ENCODE data around the gene SHB.

The SHB gene

GRCh38 chr9:38010918-38011704, 57.9 kb downstream of the SHB start:
- no peak overlapping the region for H3K4me3 ChIP-seq (ENCODE audit: low read depth, low read length)

- no peak overlapping the region for H3K4me3 ChIP-seq (ENCODE audit: low read depth, low read length)
Measured at GRCh38 chr9:38009990-38010389, 59.0 kb downstream of the SHB start.

GRCh38 chr9:38009035-38009501, 60.0 kb downstream of the SHB start:
- no peak overlapping the region for H3K4me3 ChIP-seq (ENCODE audit: low read depth, low read length)

- no peak overlapping the region for H3K4me3 ChIP-seq (ENCODE audit: low read depth, low read length)
Measured at GRCh38 chr9:38008168-38009034, 60.6 kb downstream of the SHB start.

GRCh38 chr9:38007016-38007415, 62.0 kb downstream of the SHB start:
- H3K4me3 ChIP-seq (ENCODE audit: low read depth, low read length): no peak overlapping the region

GRCh38 chr9:38006163-38006562, 62.9 kb downstream of the SHB start:
- H3K4me3 ChIP-seq (ENCODE audit: low read depth, low read length): no peak overlapping the region

GRCh38 chr9:38004809-38005560, 64.0 kb downstream of the SHB start:
- no peak overlapping the region for H3K4me3 ChIP-seq (ENCODE audit: low read depth, low read length)

GRCh38 chr9:38003946-38004808, 64.8 kb downstream of the SHB start:
- H3K4me3 ChIP-seq (ENCODE audit: low read depth, low read length): no peak overlapping the region

- H3K4me3 ChIP-seq (ENCODE audit: low read depth, low read length): no peak overlapping the region
Measured at GRCh38 chr9:38003230-38003629, 65.8 kb downstream of the SHB start.

GRCh38 chr9:38001430-38001829, 67.6 kb downstream of the SHB start:
- H3K4me3 ChIP-seq (ENCODE audit: low read depth, low read length): no peak overlapping the region

GRCh38 chr9:38000735-38001134, 68.3 kb downstream of the SHB start:
- no peak overlapping the region for H3K4me3 ChIP-seq (ENCODE audit: low read depth, low read length)

- no peak overlapping the region for H3K4me3 ChIP-seq (ENCODE audit: low read depth, low read length)
Measured at GRCh38 chr9:38000332-38000731, 68.7 kb downstream of the SHB start.

GRCh38 chr9:37999588-38000189, 69.3 kb downstream of the SHB start:
- no peak overlapping the region for H3K4me3 ChIP-seq (ENCODE audit: low read depth, low read length)

- no peak overlapping the region for H3K4me3 ChIP-seq (ENCODE audit: low read depth, low read length)
Measured at GRCh38 chr9:37998881-37999587, 70.0 kb downstream of the SHB start.

- H3K4me3 ChIP-seq (ENCODE audit: low read depth, low read length): no peak overlapping the region
Measured at GRCh38 chr9:37997636-37998374, 71.2 kb downstream of the SHB start.

GRCh38 chr9:37996819-37997217, 72.2 kb downstream of the SHB start:
- no peak overlapping the region for H3K4me3 ChIP-seq (ENCODE audit: low read depth, low read length)

- H3K4me3 ChIP-seq (ENCODE audit: low read depth, low read length): no peak overlapping the region
Measured at GRCh38 chr9:37995961-37996818, 72.8 kb downstream of the SHB start.

- H3K4me3 ChIP-seq (ENCODE audit: low read depth, low read length): no peak overlapping the region
Measured at GRCh38 chr9:37995348-37995737, 73.7 kb downstream of the SHB start.

Data from iPS-11a (cell line).